ENCODE results near the gene PRKD3. TPM values are rescaled to one million over a fixed set of nuclear protein-coding genes. Genes with fewer than 3 reads are reported as not detected.

PRKD3 gene
- total and polyA plus RNA-seq, 2 of the 13 experiments (the other 11 are each of a cell fraction or from before 2014, with no cell fraction given) = 11.6 to 38.4 TPM

DNA sequence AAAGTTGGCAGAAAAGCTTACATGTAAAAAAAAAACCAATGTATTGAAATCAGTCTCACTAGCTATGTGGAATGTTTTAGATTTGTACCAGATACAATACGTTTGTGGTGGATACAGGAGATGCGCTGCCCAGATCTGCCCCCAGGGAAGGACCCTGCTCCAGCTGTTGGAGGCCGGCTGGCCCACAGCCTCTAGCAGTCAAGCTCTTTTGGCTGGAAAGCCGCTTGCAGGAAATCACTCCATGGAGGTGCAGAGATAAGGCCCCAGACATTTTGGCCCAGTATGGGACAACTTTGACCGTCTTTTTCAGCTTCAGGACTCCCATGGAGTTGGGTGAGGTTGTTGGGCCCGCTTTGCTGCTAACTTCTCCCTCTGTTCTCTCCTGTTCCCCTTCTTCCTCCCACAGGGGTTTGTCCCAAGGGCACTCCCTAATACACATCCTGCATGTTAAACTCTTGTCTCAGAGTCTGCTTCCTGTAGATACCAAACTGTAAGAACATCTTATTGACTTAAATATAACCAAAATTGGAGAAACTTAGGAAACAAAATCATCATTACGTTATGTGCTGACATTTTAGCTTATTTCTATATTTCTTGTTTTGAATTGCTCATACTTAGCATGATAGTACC, 18.1 kb upstream of the PRKD3 start (continued):
- TF ChIP-seq, protein P1, sequence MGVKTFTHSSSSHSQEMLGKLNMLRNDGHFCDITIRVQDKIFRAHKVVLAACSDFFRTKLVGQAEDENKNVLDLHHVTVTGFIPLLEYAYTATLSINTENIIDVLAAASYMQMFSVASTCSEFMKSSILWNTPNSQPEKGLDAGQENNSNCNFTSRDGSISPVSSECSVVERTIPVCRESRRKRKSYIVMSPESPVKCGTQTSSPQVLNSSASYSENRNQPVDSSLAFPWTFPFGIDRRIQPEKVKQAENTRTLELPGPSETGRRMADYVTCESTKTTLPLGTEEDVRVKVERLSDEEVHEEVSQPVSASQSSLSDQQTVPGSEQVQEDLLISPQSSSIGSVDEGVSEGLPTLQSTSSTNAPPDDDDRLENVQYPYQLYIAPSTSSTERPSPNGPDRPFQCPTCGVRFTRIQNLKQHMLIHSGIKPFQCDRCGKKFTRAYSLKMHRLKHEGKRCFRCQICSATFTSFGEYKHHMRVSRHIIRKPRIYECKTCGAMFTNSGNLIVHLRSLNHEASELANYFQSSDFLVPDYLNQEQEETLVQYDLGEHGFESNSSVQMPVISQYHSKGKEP (CRISPR knock-in tag; IDR thresholded peaks at IDR 0.05) = no peak
- TF ChIP-seq ZNF713 (CRISPR knock-in tag; IDR thresholded peaks at IDR 0.05) (no peak), CBX2 (IDR thresholded peaks at IDR 0.05; ENCODE audit: low read depth, low read length) (no peak), CBX2 (CRISPR knock-in tag; IDR thresholded peaks at IDR 0.05; ENCODE audit: low read depth) (no peak), BCL6 (CRISPR knock-in tag; IDR thresholded peaks at IDR 0.05) (no peak), ZNF460 (CRISPR knock-in tag; IDR thresholded peaks at IDR 0.05; ENCODE audit: borderline replicate concordance) (no peak), SRY (CRISPR knock-in tag; IDR thresholded peaks at IDR 0.05) (no peak)

GRCh38 chr2:37340637-37341036, 16.0 kb upstream of the PRKD3 start:
- no peaks in the 10 kb centered on the region for H3K9me3 ChIP-seq (ENCODE audit: low read length)
- intact Hi-C loops (cut with micrococcal nuclease; ENCODE audit: unreplicated experiment) (no loop called here), in situ Hi-C loops (cut with HindIII; ENCODE audit: extremely low pct_ligation_motif_present, low pct_unique_long_range_greater_than_20kb) (no loop called here)
- no peak for TF ChIP-seq CC2D1A (CRISPR knock-in tag; IDR thresholded peaks at IDR 0.05)
- no peak for TF ChIP-seq SMAD1 (CRISPR knock-in tag; IDR thresholded peaks at IDR 0.05; ENCODE audit: borderline replicate concordance, low read depth)
- ChIA-PET POLR2A (no interaction called here), CTCF (ENCODE audit: low intra/inter-chr PET ratio, low total read pairs) (no interaction called here)
- DNase-seq (ENCODE audit: low spot score) (no peak), ATAC-seq (no peak), FAIRE-seq (no peak)
- peaks cover 22% of the 10 kb centered on the region for H3K4me1 ChIP-seq (ENCODE audit: insufficient read depth, low read length)
- no peak overlapping the region for H2AFZ ChIP-seq (ENCODE audit: low read length)
- H3K36me3 ChIP-seq (replicated peaks in 1 of 2; ENCODE audit: control insufficient read depth in 1 of 2, insufficient read depth in 2 of 2, low read length in 2 of 2) = no peaks in the 10 kb centered on the region
- H3K9ac ChIP-seq (ENCODE audit: insufficient read depth, low read depth, low read length) = no peak overlapping the region
- WGBS (ENCODE audit: low lambda C conversion rate) = 32% methylated on average over 3 of the region's 3 CpGs
- no peaks in the 10 kb centered on the region for H3K79me2 ChIP-seq (ENCODE audit: insufficient read depth, low read length)
- BruUV-seq (replicated peaks) = no TSS peak
- H3K4me2 ChIP-seq (ENCODE audit: low read depth, low read length) = no peak overlapping the region
- no peak overlapping the region for H3K4me3 ChIP-seq (replicated peaks in 1 of 3; ENCODE audit: insufficient read depth in 1 of 3, low read depth in 2 of 3, low read length in 3 of 3)
- H3K27me3 ChIP-seq (ENCODE audit: control insufficient read depth in 1 of 2, insufficient read depth in 2 of 2, low read length in 2 of 2) = peaks cover 0 to 43% of the 10 kb centered on the region in 2 experiments; a peak in 3 of 5 replicates
- no peaks in the 10 kb centered on the region for H4K20me1 ChIP-seq (ENCODE audit: insufficient read depth, low read length)
- no peak overlapping the region for H3K27ac ChIP-seq (ENCODE audit: extremely low read length, insufficient read depth, low read length)
